Esophagus muscularis mucosa (tissue), 3 donors: ENCODE results near the gene CDIPT.

Experiments used
- CTCF ChIP-seq, 3 experiments: fragments of 200-600 bp in 2 of 3; fragments of 450-650 bp in 1 of 3; sonication (generic) in 2 of 3; IDR thresholded peaks; one replicate each; pipeline ENCODE4 v1.5.1; 2017 to 2019; ENCODE audit warnings: antibody characterized with exemption in 3 of 3, mild to moderate bottlenecking in 2 of 3, moderate library complexity in 1 of 3
- POLR2AphosphoS5 ChIP-seq, 2 donors: sonication (generic); formaldehyde crosslinking; IDR thresholded peaks; one replicate each; pipeline ENCODE4 v1.6.1; 2017; ENCODE audit warnings: antibody characterized with exemption in 2 of 2

GRCh38 chr16:29849505-29849904, 13.5 kb downstream of the CDIPT start:
- TF ChIP-seq CTCF (IDR thresholded peaks at IDR 0.05) (no peak), POLR2AphosphoS5 (IDR thresholded peaks at IDR 0.05) (peak in 1 of 2 donors; percentile 15)
